Stimulated activated CD4-positive, alpha-beta T cell treated with anti-CD3 and anti-CD28 coated beads, TNF-alpha, amount 100 ng/mL, for 48 hours (primary cell): ENCODE results near the gene PIP5KL1.
A peak's percentile ranks its signal among the peaks of the same experiment; 100 is the strongest.

Experiments used
- DNase-seq, 3 donors: peaks; one replicate each; pipeline ENCODE4 v3.0.0-alpha.2; 2020; ENCODE audit warnings: low read depth in 3 of 3

Gene PIP5KL1

GRCh38 chr9:127931092-127931881, 710 bp upstream of the PIP5KL1 start:
- no peak for DNase-seq

- DNase-seq = no peak
Measured at GRCh38 chr9:127929625-127929979, 975 bp downstream of the PIP5KL1 start.

GRCh38 chr9:127928676-127929624, 1.6 kb downstream of the PIP5KL1 start:
- DNase-seq = no peak

DNA sequence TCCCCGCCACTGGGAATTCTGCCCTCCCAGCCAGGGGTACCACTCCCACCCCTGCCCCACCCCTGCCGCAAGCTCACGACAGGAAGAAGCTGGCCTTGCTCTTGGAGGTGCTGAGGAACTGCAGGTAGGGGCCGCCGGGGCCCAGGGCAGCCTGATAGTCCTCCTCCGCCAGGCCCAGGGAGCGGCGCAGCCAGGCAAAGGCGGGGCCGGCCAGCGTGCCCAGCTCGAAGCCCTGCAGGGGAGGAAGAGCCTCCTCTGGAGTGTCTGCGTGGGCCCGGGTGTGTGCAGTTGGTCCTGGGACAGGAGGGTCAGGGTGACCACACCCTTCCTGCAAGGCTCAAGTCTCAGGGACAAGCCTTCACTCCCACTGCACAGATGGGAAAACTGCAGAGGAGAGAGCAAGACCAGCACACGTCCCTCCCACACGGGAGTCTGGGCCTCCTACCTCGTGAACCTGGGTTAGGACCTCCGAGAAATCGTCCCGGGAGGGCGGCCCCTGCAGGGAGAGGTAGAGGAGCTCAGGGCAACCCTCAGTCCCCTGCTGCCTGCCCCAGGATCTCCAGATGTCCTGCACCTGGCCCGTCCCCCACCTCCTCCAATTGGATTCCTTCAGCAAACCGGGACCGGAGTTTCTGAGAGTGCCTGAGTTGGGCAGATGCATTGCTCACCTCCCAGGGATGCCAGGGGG, 2.4 kb downstream of the PIP5KL1 start:
- DNase-seq = no peak

DNA sequence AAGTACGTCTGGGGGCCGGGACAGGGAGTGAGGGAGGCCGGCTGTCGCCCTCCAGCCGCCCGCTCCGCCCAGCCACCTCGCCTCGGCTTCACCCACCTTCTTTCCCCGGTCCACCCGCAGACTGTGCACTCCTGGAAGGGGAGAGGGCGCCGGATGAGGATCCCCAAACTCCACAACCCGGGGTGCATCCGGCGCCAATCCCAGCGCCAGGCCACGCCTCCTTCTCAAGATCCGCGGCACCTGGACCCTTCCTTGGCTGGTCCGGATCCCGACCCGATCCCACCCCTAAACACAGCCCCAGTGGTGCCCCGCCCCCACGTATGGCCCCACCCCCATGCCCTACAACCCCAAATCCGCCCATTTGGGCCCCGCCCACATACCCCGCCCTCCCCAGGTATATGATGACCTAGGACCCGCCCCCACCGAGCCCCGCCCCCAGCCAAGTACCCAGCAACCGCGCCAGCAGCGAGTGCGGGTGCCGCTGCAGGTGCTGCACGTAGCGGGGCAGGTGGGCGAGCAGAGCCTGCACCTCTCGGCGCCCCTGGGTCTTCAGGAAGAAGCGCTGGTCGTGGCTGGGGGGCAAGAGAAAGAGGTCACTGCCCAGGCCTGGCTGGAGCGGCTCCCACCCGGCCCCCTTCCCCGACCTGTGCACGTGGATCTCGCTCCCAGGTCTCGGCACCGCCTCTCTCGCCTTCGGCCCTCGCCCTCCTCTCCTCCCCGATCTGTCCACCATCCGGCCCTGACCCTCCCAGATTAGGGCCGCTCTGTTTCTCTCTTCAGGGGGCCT, 3.2 kb downstream of the PIP5KL1 start:
- DNase-seq = peak in 1 of 3 donors; percentile 86

DNA sequence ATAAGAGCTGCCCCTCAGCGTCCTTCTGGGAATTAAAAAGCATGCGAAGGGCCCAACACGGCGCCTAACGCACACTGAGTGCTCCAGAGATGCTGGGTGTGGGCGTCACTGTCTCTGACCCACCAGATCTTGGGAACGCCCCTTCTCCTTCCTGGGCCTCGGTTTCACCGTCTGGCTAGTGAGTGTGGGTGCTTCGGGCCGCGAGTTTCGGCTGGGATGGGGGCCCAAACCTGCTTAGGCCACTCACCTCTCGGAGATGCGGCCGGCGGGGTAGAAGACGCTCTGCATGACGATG, 3.7 kb downstream of the PIP5KL1 start:
- no peak for DNase-seq

- no peak for DNase-seq
Measured at GRCh38 chr9:127925959-127926905, 4.3 kb downstream of the PIP5KL1 start.

GRCh38 chr9:127924736-127925444, 5.7 kb downstream of the PIP5KL1 start:
- no peak for DNase-seq

GRCh38 chr9:127923771-127924170, 6.8 kb downstream of the PIP5KL1 start:
- DNase-seq = no peak

DNA sequence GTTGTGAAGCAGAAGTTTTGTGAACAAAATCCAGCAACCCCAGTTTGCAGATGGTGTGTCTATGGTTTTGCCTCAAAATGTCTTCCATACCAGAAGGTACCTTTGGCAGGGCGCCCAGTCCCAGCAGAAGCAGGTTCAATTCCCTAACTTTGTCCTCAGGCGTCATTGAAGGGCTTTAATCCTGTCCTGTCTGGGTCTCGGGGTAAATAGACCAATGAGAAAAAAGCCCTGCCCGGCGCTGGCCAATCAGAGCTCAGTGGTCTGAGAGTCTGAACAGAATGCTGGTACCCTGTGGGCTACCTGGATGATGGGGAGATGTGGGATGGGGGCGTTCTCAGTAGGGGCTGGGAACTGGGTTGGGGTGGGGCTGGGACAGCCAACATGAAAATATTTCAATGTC, 7.5 kb downstream of the PIP5KL1 start:
- DNase-seq = no peak

GRCh38 chr9:127921557-127922120, 8.9 kb downstream of the PIP5KL1 start:
- peak in 1 of 3 donors; percentile 72 for DNase-seq

DNA sequence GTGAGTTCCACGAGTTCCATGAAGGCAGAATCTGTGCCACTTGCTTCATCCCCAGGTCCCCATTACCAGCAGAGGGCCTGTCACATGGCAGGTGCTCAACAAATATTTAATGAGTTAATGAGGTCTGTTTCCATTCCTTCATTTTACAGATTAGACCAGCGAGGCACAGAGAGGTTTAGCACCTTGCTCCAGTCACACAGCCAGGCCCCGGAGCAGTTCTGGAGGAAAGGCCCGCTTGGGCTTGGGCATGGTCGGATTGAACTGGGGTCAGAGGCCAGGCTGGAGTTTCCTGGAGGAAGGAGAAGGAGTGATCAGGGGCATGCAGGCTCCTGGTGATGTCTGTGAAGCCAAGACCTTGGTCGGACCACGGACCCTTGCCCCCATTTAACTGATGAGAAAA, 9.8 kb downstream of the PIP5KL1 start:
- no peak for DNase-seq

DNA sequence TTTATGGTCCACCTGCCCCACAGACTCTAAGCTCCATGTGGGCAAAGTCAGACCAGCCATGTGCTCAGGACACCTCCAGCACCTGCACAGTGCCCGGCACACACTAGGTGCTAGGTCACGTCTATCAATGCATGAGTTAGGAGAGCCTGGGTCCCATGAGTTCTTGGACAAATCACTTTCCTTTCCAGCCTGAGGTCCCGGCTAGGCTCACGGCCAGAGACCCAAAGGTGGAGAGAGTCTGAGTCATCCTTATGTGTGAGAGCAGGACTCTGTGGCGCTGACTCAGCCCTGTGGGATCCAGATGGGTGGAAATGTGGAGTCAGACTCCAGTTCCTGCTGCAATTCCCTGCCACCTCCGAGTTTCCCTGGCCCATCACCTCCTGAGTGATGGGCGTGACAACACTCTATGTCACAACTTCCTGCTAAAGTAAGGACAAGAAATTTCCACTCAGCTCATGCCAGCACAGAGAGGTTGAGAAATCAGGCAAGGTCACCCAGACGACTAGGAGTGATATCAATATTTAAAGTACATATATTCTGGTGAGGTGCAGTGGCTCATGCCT, 11.2 kb downstream of the PIP5KL1 start:
- DNase-seq = no peak

DNA sequence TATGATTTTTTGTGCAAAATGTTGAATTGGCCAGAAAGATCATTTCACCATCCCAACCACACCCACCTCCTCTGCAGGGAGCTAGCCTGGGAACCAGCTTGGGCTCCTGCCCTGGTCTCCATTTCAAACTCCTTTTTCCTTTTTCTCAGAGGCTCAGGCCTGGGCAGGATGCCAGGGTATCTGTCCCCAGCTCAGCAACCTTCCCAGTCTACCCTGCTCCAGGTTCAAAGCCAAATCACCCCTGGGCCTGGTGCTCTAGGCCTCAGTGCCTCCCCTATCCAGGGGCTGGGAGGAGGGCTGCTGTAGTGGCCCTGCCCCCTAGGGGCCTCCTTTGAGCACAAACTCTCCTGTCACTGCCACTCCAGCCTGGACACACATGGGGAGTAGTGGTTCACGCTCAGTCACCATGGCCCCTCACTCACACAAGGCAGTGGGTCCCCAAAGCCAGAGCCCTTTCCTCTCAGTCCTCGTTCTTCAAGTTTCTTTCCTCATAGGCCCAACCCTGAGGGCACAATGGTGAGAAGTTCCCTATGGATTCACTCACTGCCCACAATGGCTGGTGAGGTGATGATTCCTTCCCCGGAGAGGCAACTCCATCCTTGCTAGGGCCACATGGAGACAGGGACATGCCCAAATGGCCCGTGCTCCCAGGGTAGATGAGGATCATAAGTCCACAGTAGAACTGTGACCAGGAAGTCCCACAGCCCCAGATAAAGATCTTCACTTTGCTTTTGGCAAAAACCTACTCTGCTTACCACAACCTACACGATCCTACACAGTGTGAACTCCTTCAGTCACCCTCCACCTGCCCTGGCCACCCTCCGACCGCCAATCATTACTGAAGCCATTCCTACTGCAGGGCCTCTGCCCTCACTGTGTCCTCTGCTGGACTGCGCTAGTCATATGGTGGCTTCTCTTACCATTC, 12.1 kb downstream of the PIP5KL1 start:
- no peak for DNase-seq

DNA sequence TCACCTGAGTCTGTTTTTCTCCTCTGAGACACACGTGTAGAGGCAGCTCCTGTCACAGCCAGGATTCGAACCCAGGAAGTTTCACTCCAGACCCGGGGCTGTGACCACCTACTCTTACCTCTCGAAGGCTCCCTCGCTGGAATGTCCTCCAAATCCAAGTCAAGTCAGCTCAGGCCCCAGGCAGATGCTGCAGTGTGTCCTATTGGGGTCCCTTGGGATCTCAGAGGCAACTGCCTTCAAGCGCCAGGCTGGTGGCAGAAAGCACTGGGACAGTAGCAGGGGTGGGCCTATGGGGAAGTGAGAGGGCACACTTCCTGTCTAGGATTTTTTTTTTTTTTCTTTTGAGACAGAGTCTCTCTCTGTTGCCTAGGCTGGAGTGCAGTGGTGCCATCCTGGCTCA, 13.0 kb downstream of the PIP5KL1 start:
- no peak for DNase-seq

DNA sequence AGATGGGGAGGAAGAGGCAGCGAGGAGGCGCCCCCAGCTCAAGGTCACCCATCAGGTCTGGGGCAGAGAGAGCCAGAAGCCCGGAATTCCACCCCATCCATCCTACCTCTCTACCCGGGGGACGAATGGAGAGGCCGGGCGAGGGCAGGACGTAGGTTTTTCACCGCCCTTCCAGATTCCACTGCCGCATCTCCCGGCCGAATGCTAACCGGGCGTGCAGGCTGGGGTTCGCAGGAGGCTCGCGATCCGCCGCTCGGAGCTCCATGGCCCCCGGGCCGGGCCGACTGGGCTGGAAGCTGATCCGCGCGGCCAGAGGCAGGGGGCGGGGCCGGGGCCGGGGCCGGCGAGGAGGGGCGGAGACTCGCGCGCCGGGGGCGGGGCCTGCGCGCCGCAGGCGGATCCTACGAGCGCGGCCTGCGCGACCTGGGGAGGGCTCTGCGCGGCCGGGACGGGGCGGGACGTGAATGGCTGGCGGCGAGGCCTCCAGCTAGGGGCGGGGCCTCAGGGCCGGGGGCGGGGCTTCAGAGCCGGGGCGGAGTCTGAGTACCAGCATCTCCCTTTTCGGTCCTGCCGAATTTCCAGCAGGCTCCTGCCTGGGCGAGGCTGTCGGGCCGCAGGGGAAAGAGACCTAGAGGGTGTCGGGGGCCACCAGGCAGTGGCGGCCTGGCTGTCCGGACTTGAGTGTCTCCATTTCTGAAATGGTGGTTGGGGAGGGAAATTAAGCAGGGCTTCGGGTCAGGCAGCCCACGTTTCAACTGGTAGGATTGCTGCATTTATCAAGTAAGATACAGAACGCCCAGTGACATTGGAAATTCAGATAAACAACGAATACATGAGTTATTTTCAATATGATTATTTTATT, 13.6 kb downstream of the PIP5KL1 start, which contains the start of gene ST6GALNAC4:
Gene ST6GALNAC4 (minus strand): TSS at position 322 of the 862 bp plus-strand sequence. CDS start 622 bp downstream, outside the sequence.
- DNase-seq = peak; percentile 87 to 96 (median 91)
